SU-DHL-6 (cell line): ENCODE measurements around the gene RDH16.

Source experiments
- CTCF ChIP-seq: fragments of 200-600 bp; sonication (generic); IDR thresholded peaks from one replicate; pipeline ENCODE4 v1.5.1; 2017; ENCODE audit warnings: antibody characterized with exemption, mild to moderate bottlenecking, low read length, moderate library complexity; ENCODE audit not compliant: insufficient read depth, poor library complexity, severe bottlenecking
- EZH2phosphoT487 ChIP-seq: fragments of 200-600 bp; sonication (generic), shearing (Covaris generic); conservative IDR thresholded peaks from 2 replicates; pipeline ENCODE4 v1.6.1; 2018; ENCODE audit warnings: mild to moderate bottlenecking, antibody characterized with exemption, low read length, moderate library complexity, mixed read lengths

- TF ChIP-seq CTCF: no peak
- no peak for TF ChIP-seq EZH2phosphoT487
Measured at GRCh38 chr12:56943878-56944277, 13.5 kb downstream of the RDH16 start.
